PC-3 (cell line): ENCODE data around the gene KLHL30. TPM values are rescaled to one million over a fixed set of nuclear protein-coding genes. Genes with fewer than 3 reads are reported as not detected.

ENCODE experiments used
- ATAC-seq: fragments of 200-7000 bp; cut with Tn5 transposase; 2 replicates; pipeline ENCODE4 v1.9.1; 2020; ENCODE audit warnings: mild to moderate bottlenecking, moderate library complexity
- BruUV-seq: library from RNA; stranded (reverse); fragments of 400-500 nt; replicated peaks from 2 replicates; lab custom pipeline; 2021; lab: Mats Ljungman, UMichigan
- CTCF ChIA-PET: fragments of 300-600 bp; sonication (Branson Sonifier 250); formaldehyde crosslinking; loops from one replicate; lab custom pipeline; 2022; ENCODE audit warnings: antibody characterized with exemption; lab: Charles Lee
- POLR2A ChIA-PET: fragments of 300-600 bp; sonication (Branson Sonifier 250); formaldehyde crosslinking; loops from one replicate; lab custom pipeline; 2022; ENCODE audit warnings: antibody characterized with exemption; ENCODE audit not compliant: unreplicated experiment; lab: Charles Lee
- DNase-seq: peaks from one replicate; pipeline ENCODE4 v3.0.0-alpha.2; 2015
- H2AFZ ChIP-seq: fragments of 300-600 bp; sonication (generic); 2 replicates; pipeline ENCODE4 v1.6.0; 2016; ENCODE audit warnings: antibody characterized with exemption, low read length
- H3F3A ChIP-seq: fragments of 300-600 bp; sonication (generic); one replicate; pipeline ENCODE4 v1.6.0; 2017; ENCODE audit warnings: antibody characterized with exemption, low read length, control low read depth, mild to moderate bottlenecking; ENCODE audit not compliant: unreplicated experiment
- H3K27ac ChIP-seq: fragments of 300-600 bp; sonication (generic); 2 replicates; pipeline ENCODE4 v1.5.1; 2016; ENCODE audit warnings: mild to moderate bottlenecking, low read length
- H3K27me3 ChIP-seq: fragments of 300-600 bp; sonication (generic); 2 replicates; pipeline ENCODE4 v1.6.1; 2016; ENCODE audit warnings: low read length, mixed read lengths
- H3K36me3 ChIP-seq: fragments of 300-600 bp; sonication (generic); 2 replicates; pipeline ENCODE4 v1.6.1; 2016; ENCODE audit warnings: low read depth, mixed run types, low read length, mixed read lengths
- H3K4me1 ChIP-seq: fragments of 300-600 bp; sonication (generic); 2 replicates; pipeline ENCODE4 v1.5.1; 2016; ENCODE audit warnings: low read length; ENCODE audit not compliant: insufficient read depth
- H3K4me2 ChIP-seq: fragments of 300-600 bp; sonication (generic); 2 replicates; pipeline ENCODE4 v1.6.0; 2016; ENCODE audit warnings: low read length
- H3K4me3 ChIP-seq: fragments of 300-600 bp; sonication (generic); 2 replicates; pipeline ENCODE4 v1.5.1; 2016; ENCODE audit warnings: mild to moderate bottlenecking, low read length, mixed read lengths
- H3K79me2 ChIP-seq: fragments of 300-600 bp; sonication (generic); 2 replicates; pipeline ENCODE4 v1.6.1; 2017; ENCODE audit warnings: low read length, mixed read lengths
- H3K9ac ChIP-seq: fragments of 300-600 bp; sonication (generic); 2 replicates; pipeline ENCODE4 v1.6.0; 2016; ENCODE audit warnings: mild to moderate bottlenecking, low read length
- H3K9me2 ChIP-seq: fragments of 300-600 bp; sonication (generic); replicated peaks from 2 replicates; pipeline ENCODE4 v1.6.1; 2016; ENCODE audit warnings: mixed run types, low read length, mixed read lengths
- H3K9me3 ChIP-seq: fragments of 300-600 bp; sonication (generic); 2 replicates; pipeline ENCODE4 v1.6.1; 2016; ENCODE audit warnings: low read length, mixed read lengths
- H4K20me1 ChIP-seq: fragments of 300-600 bp; sonication (generic); 2 replicates; pipeline ENCODE4 v1.6.1; 2016; ENCODE audit warnings: low read length, mixed read lengths
- CTCF ChIP-seq: fragments of 300-600 bp; sonication (generic); conservative IDR thresholded peaks from 2 replicates; pipeline ENCODE4 v1.5.1; 2017; ENCODE audit warnings: antibody characterized with exemption, low read depth, mild to moderate bottlenecking, low read length
- EZH2 ChIP-seq: fragments of 300-600 bp; sonication (generic); IDR thresholded peaks from one replicate; pipeline ENCODE4 v1.6.1; 2017; ENCODE audit warnings: antibody characterized with exemption, mild to moderate bottlenecking, low read length; ENCODE audit not compliant: unreplicated experiment
- EZH2phosphoT487 ChIP-seq: fragments of 300-600 bp; sonication (generic); IDR thresholded peaks from 2 replicates; pipeline ENCODE4 v1.6.1; 2018; ENCODE audit warnings: mild to moderate bottlenecking, antibody characterized with exemption, low read length, borderline replicate concordance
- intact Hi-C: fragments of 100-400 bp; cut with micrococcal nuclease; formaldehyde crosslinking; loops from 2 replicates; pipeline ENCODE4 v1.9.0; 2023
- total RNA-seq: library from RNA; depleted of rRNA; stranded (reverse); fragments of >200 nt; gene quantifications from 2 replicates; pipeline ENCODE4 v1.2.3, GENCODE V29; 2014

Gene KLHL30
- total RNA-seq, 1 experiment from 2014 or later = not detected

- H2AFZ ChIP-seq = no peak overlapping the region
- H3K27ac ChIP-seq = no peak overlapping the region
- H3K4me3 ChIP-seq = no peak overlapping the region
- ChIA-PET CTCF (no interaction called here), POLR2A (no interaction called here)
- ATAC-seq (no peak), DNase-seq (no peak)
- no peaks in the 10 kb centered on the region for H3K79me2 ChIP-seq
- BruUV-seq = no TSS peak
- no peak overlapping the region for H3K4me2 ChIP-seq
- H3K36me3 ChIP-seq = no peaks in the 10 kb centered on the region
- H4K20me1 ChIP-seq = no peaks in the 10 kb centered on the region
- peaks cover 2% of the 10 kb centered on the region for H3K4me1 ChIP-seq
- H3K9me2 ChIP-seq = no peaks in the 10 kb centered on the region
- H3F3A ChIP-seq = no peaks in the 10 kb centered on the region
- intact Hi-C loops = no loop called here
- no peak overlapping the region for H3K9ac ChIP-seq
- TF ChIP-seq EZH2 (no peak), EZH2phosphoT487 (no peak), CTCF (no peak)
- H3K9me3 ChIP-seq = no peaks in the 10 kb centered on the region
- H3K27me3 ChIP-seq = no peaks in the 10 kb centered on the region
Measured at GRCh38 chr2:238148981-238149380, 10.5 kb downstream of the KLHL30 start.

- Histone ChIP-seq H3K79me2 (no peaks in the 10 kb centered on the region), H3K27ac (no peak overlapping the region), H3K9me2 (no peaks in the 10 kb centered on the region), H3K9ac (no peak overlapping the region), H3K4me3 (no peak overlapping the region), H3K4me1 (no peaks in the 10 kb centered on the region), H2AFZ (no peak overlapping the region), H3F3A (no peaks in the 10 kb centered on the region), H3K27me3 (no peaks in the 10 kb centered on the region), H3K4me2 (no peak overlapping the region), H3K9me3 (no peaks in the 10 kb centered on the region), H3K36me3 (no peaks in the 10 kb centered on the region), H4K20me1 (no peaks in the 10 kb centered on the region)
- no peak; the same call in 1 of the 2 replicates for ATAC-seq
- TF ChIP-seq EZH2 (no peak), CTCF (no peak), EZH2phosphoT487 (no peak)
- BruUV-seq = no TSS peak
- intact Hi-C loops = no loop called here
- POLR2A ChIA-PET = no interaction called here
- no peak for DNase-seq
- CTCF ChIA-PET = no interaction called here
Measured at GRCh38 chr2:238149841-238150572, 11.5 kb downstream of the KLHL30 start.

- H3K4me1 ChIP-seq = no peaks in the 10 kb centered on the region
- no peak overlapping the region for H3K9ac ChIP-seq
- no peaks in the 10 kb centered on the region for H3K79me2 ChIP-seq
- CTCF ChIA-PET = no interaction called here
- ATAC-seq = no peak
- POLR2A ChIA-PET = no interaction called here
- no peaks in the 10 kb centered on the region for H3K9me2 ChIP-seq
- no peaks in the 10 kb centered on the region for H4K20me1 ChIP-seq
- H3K27ac ChIP-seq = no peak overlapping the region
- H3K27me3 ChIP-seq = no peaks in the 10 kb centered on the region
- H3K9me3 ChIP-seq = no peaks in the 10 kb centered on the region
- intact Hi-C loops = no loop called here
- DNase-seq = no peak
- no peak overlapping the region for H3K4me2 ChIP-seq
- no TSS peak for BruUV-seq
- H3K36me3 ChIP-seq = no peaks in the 10 kb centered on the region
- H3F3A ChIP-seq = no peaks in the 10 kb centered on the region
- no peak overlapping the region for H3K4me3 ChIP-seq
- TF ChIP-seq EZH2 (no peak), CTCF (no peak), EZH2phosphoT487 (no peak)
- no peak overlapping the region for H2AFZ ChIP-seq
Measured at GRCh38 chr2:238150686-238151085, 12.2 kb downstream of the KLHL30 start.
